Jurkat, Clone E6-1 (cell line): Measurements from ENCODE around the gene AMBP.
"Not testable (repeated sequence)": the region's sequence is repeated elsewhere in the genome, so short reads cannot be mapped to it uniquely, and the experiment has no call there.

ENCODE experiments used
- DNase-seq: peaks from one replicate; pipeline ENCODE4 v3.0.0-alpha.2; 2011; ENCODE audit warnings: low read depth, low spot score
- H3K4me3 ChIP-seq: 2 replicates; pipeline ENCODE4 v1.5.1; 2011; ENCODE audit warnings: mild to moderate bottlenecking, low read length, control low read depth, moderate library complexity

Gene AMBP

GRCh38 chr9:114057161-114057885, 20.8 kb downstream of the AMBP start:
- DNase-seq: no peak
- H3K4me3 ChIP-seq: no peak overlapping the region

GRCh38 chr9:114056527-114056926, 21.6 kb downstream of the AMBP start:
- no peak overlapping the region for H3K4me3 ChIP-seq
- DNase-seq: no peak

GRCh38 chr9:114055894-114056293, 22.2 kb downstream of the AMBP start:
- H3K4me3 ChIP-seq: no peak overlapping the region
- DNase-seq: no peak

- DNase-seq: no peak
- no peak overlapping the region for H3K4me3 ChIP-seq
Observed at GRCh38 chr9:114055061-114055460, 23.0 kb downstream of the AMBP start.

- DNase-seq: no peak
- H3K4me3 ChIP-seq: no peak overlapping the region
Observed at GRCh38 chr9:114054191-114054690, 23.9 kb downstream of the AMBP start.

- H3K4me3 ChIP-seq: no peak overlapping the region
- no peak for DNase-seq
Observed at GRCh38 chr9:114053246-114054005, 24.7 kb downstream of the AMBP start.

GRCh38 chr9:114051706-114052105, 26.4 kb downstream of the AMBP start:
- no peak for DNase-seq

GRCh38 chr9:114051281-114051680, 26.8 kb downstream of the AMBP start:
- H3K4me3 ChIP-seq: no peak overlapping the region
- DNase-seq: no peak

More at GRCh38 chr9:114051706-114052105, 26.4 kb downstream of the AMBP start:
- no peak overlapping the region for H3K4me3 ChIP-seq

- no peak for DNase-seq
- H3K4me3 ChIP-seq: no peak overlapping the region
Observed at GRCh38 chr9:114050646-114051045, 27.5 kb downstream of the AMBP start.

GRCh38 chr9:114050226-114050568, 27.9 kb downstream of the AMBP start:
- H3K4me3 ChIP-seq: no peak overlapping the region
- no peak for DNase-seq

- DNase-seq: no peak
Observed at GRCh38 chr9:114049441-114050225, 28.5 kb downstream of the AMBP start.

GRCh38 chr9:114048533-114049415, 29.3 kb downstream of the AMBP start:
- DNase-seq: no peak
- H3K4me3 ChIP-seq: no peak overlapping the region

More at GRCh38 chr9:114049441-114050225, 28.5 kb downstream of the AMBP start:
- H3K4me3 ChIP-seq: no peak overlapping the region

- DNase-seq: peak; percentile 12
- H3K4me3 ChIP-seq: no peak overlapping the region
Observed at GRCh38 chr9:114047717-114048116, 30.4 kb downstream of the AMBP start.

- DNase-seq: no peak
- no peak overlapping the region for H3K4me3 ChIP-seq
Observed at GRCh38 chr9:114046875-114047274, 31.2 kb downstream of the AMBP start.

GRCh38 chr9:114046237-114046755, 31.8 kb downstream of the AMBP start:
- no peak for DNase-seq
- H3K4me3 ChIP-seq: no peak overlapping the region

- not testable (repeated sequence) for H3K4me3 ChIP-seq
Observed at GRCh38 chr9:114043660-114044059, 34.4 kb downstream of the AMBP start.

GRCh38 chr9:114039484-114039883, 38.6 kb downstream of the AMBP start:
- H3K4me3 ChIP-seq: no peak overlapping the region
- DNase-seq: no peak

More at GRCh38 chr9:114043660-114044059, 34.4 kb downstream of the AMBP start:
- DNase-seq: not testable (repeated sequence)

- no peak for DNase-seq
- H3K4me3 ChIP-seq: no peak overlapping the region
Observed at GRCh38 chr9:114038724-114039313, 39.3 kb downstream of the AMBP start.
